ENCODE measurements around the gene CHRNA3.

Gene CHRNA3

GRCh38 chr15:78623786-78624497 lies 3.1 kb upstream of the CHRNA3 start:
- Histone ChIP-seq H3K4me1 (ENCODE audit: insufficient read depth, low read length) (peaks cover 10% of the 10 kb centered on the region), H3K9ac (ENCODE audit: low read length) (no peak overlapping the region), H3K36me3 (ENCODE audit: insufficient read depth, low read length) (no peaks in the 10 kb centered on the region), H3K27me3 (ENCODE audit: control insufficient read depth in 1 of 2, insufficient read depth in 2 of 2, low read length in 2 of 2) (peaks cover 3 to 17% of the 10 kb centered on the region in 2 donors), H3K27ac (ENCODE audit: low read depth, low read length) (no peak overlapping the region), H3K9me3 (ENCODE audit: low read length) (no peaks in the 10 kb centered on the region), H3K4me3 (ENCODE audit: low read depth in 1 of 2, low read length in 2 of 2) (no peak overlapping the region)

GRCh38 chr15:78621810-78622402 lies 1.1 kb upstream of the CHRNA3 start:
- Histone ChIP-seq H3K4me3 (ENCODE audit: low read depth in 1 of 2, low read length in 2 of 2) (no peak overlapping the region), H3K36me3 (ENCODE audit: insufficient read depth, low read length) (no peaks in the 10 kb centered on the region), H3K27ac (ENCODE audit: low read depth, low read length) (no peak overlapping the region), H3K27me3 (ENCODE audit: control insufficient read depth in 1 of 2, insufficient read depth in 2 of 2, low read length in 2 of 2) (peaks cover 4 to 18% of the 10 kb centered on the region in 2 donors), H3K4me1 (ENCODE audit: insufficient read depth, low read length) (peaks cover 20% of the 10 kb centered on the region), H3K9ac (ENCODE audit: low read length) (no peak overlapping the region), H3K9me3 (ENCODE audit: low read length) (no peaks in the 10 kb centered on the region)

DNA sequence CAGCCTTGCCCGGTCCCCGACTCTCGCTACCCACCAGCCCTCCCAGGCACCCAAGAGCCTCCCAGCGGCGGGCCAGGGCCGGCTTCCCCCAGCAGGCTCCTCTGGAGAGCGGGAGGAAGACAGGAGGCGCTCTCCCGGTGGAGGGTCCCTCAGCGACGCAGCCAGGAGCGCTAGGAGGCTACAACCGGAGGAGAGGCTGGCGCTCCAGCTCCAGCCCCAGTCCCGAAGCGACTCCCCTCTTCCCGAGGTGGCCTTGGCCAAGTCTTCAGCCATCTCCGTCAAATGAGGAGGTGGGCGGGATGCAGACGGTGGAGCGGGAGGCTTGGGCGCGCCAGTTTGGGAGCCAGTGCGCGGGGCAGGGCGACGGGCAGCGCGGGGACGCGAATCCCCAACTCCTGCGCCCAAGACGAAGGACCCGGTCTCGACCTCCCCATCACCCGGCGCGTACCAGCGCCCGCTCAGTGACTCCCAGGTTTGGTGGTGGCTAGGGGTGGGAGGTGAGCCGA lies 722 bp downstream of the CHRNA3 start:
- H3K27ac ChIP-seq (ENCODE audit: low read depth, low read length) = peak overlapping the region; percentile 46
- peaks cover 20% of the 10 kb centered on the region for H3K4me1 ChIP-seq (ENCODE audit: insufficient read depth, low read length)
- peaks cover 4 to 18% of the 10 kb centered on the region in 2 donors for H3K27me3 ChIP-seq (ENCODE audit: control insufficient read depth in 1 of 2, insufficient read depth in 2 of 2, low read length in 2 of 2)
- H3K9me3 ChIP-seq (ENCODE audit: low read length) = no peaks in the 10 kb centered on the region
- no peak overlapping the region for H3K9ac ChIP-seq (ENCODE audit: low read length)
- peak overlapping the region; percentile 32 to 62 for H3K4me3 ChIP-seq (ENCODE audit: low read depth in 1 of 2, low read length in 2 of 2)
- no peaks in the 10 kb centered on the region for H3K36me3 ChIP-seq (ENCODE audit: insufficient read depth, low read length)

DNA sequence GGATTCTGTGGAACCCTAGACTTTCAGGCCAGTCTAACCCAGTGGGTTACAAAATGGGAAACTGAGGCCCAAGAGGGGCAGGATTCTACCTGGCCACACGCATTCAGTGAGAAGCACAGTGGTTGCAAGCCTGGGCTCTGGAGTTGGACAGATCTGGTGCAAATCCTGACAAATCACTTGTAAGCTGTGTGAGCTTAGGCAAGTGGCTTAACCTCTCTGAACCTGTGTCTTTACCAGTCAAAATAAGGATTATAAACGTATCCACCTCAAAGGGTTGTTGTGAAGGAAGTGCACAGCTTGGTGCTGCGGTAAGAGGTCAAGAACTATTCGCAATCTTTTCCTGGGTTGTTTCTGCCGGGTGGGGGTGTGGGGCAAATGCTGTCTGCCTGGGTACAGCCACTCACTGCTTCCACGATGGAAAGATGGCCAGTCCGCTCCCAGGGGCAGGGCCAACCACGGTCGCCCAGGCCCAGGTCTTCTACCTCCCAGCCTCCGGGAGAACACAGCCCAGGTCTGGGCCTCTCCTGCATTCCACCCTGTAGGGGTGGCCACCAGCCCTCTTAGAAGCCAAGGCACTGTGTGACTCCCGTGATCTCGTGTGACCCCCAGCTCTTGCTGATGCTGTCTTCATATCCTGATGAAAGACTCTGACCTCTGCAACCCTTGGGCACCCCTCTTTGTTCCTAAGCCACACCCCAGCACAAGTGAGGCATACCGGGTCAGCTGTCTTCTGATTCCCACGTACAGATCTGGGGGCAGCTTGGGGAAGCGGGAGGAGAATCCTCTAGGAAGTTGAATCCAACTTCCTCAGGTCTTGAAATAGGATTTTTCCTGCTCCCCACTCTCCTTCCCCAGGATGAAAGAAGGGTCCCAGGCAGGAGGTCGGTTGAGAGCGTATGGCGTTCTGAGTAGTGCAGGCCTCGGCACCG lies 1.5 kb downstream of the CHRNA3 start:
- H3K36me3 ChIP-seq (ENCODE audit: insufficient read depth, low read length) = no peaks in the 10 kb centered on the region
- H3K27ac ChIP-seq (ENCODE audit: low read depth, low read length) = peak overlapping the region; percentile 76
- H3K4me1 ChIP-seq (ENCODE audit: insufficient read depth, low read length) = peaks cover 20% of the 10 kb centered on the region
- no peak overlapping the region for H3K9ac ChIP-seq (ENCODE audit: low read length)
- peak overlapping the region; percentile 28 to 32 for H3K4me3 ChIP-seq (ENCODE audit: low read depth in 1 of 2, low read length in 2 of 2)
- H3K27me3 ChIP-seq (ENCODE audit: control insufficient read depth in 1 of 2, insufficient read depth in 2 of 2, low read length in 2 of 2) = peaks cover 4 to 18% of the 10 kb centered on the region in 2 donors
- no peaks in the 10 kb centered on the region for H3K9me3 ChIP-seq (ENCODE audit: low read length)

DNA sequence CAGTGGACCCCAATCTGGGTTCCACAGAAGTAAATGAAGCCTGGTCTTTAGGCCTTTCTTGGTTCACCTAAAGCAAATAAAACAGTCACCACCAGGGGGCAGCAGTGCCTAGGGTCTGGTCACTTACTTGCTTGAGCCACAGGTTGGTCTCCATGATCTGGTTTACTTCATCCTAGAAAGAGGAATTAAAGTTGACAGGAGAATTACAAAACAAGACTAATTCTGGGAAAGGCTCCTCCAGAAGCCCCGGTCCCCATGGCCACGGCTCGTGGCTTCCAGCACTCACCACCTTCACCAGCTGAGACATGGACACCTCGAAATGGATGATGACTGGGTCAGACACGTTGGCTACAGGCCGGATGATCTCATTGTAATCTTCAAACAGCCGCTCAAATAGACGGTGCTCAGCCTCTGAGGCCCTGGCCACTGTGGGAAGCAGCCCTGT lies 2.3 kb downstream of the CHRNA3 start:
- H3K4me3 ChIP-seq (ENCODE audit: low read depth in 1 of 2, low read length in 2 of 2) = peak overlapping the region in 1 of 2 donors; percentile 28
- no peak overlapping the region for H3K9ac ChIP-seq (ENCODE audit: low read length)
- peak overlapping the region; percentile 76 for H3K27ac ChIP-seq (ENCODE audit: low read depth, low read length)
- no peaks in the 10 kb centered on the region for H3K9me3 ChIP-seq (ENCODE audit: low read length)
- peaks cover 4 to 18% of the 10 kb centered on the region in 2 donors for H3K27me3 ChIP-seq (ENCODE audit: control insufficient read depth in 1 of 2, insufficient read depth in 2 of 2, low read length in 2 of 2)
- H3K36me3 ChIP-seq (ENCODE audit: insufficient read depth, low read length) = no peaks in the 10 kb centered on the region
- peaks cover 20% of the 10 kb centered on the region for H3K4me1 ChIP-seq (ENCODE audit: insufficient read depth, low read length)

- no peak overlapping the region for H3K9ac ChIP-seq (ENCODE audit: low read length)
- no peak overlapping the region for H3K4me3 ChIP-seq (ENCODE audit: low read depth in 1 of 2, low read length in 2 of 2)
- H3K9me3 ChIP-seq (ENCODE audit: low read length) = no peaks in the 10 kb centered on the region
- H3K36me3 ChIP-seq (ENCODE audit: insufficient read depth, low read length) = no peaks in the 10 kb centered on the region
- H3K27ac ChIP-seq (ENCODE audit: low read depth, low read length) = no peak overlapping the region
- H3K4me1 ChIP-seq (ENCODE audit: insufficient read depth, low read length) = peaks cover 20% of the 10 kb centered on the region
- H3K27me3 ChIP-seq (ENCODE audit: control insufficient read depth in 1 of 2, insufficient read depth in 2 of 2, low read length in 2 of 2) = peaks cover 4 to 18% of the 10 kb centered on the region in 2 donors
These were observed 2.7 kb downstream of the CHRNA3 start for GRCh38 chr15:78618064-78618463.

DNA sequence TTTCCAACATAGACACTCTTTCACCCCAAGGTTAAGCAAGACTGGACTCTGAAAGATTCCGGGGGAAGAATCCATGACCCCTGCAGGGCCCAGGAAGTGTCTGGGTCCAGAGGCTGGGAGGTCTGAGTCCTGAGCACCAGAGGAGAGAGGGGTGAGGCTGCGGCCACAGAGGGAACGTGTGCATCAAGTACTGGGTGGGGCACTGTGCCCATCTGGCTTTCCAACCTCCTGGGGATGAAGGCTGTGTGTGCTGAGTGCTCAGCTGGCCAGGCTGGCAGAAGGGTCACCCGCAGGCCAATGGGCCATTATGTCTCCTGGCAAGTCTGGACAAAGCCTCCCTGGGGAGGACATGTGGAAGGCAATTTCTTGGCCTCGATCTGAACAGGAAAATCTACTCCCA lies 3.3 kb downstream of the CHRNA3 start:
- H3K9me3 ChIP-seq (ENCODE audit: low read length) = no peaks in the 10 kb centered on the region
- H3K4me1 ChIP-seq (ENCODE audit: insufficient read depth, low read length) = peaks cover 20% of the 10 kb centered on the region
- no peak overlapping the region for H3K4me3 ChIP-seq (ENCODE audit: low read depth in 1 of 2, low read length in 2 of 2)

GRCh38 chr15:78617076-78617475 lies 3.7 kb downstream of the CHRNA3 start:
- Histone ChIP-seq H3K4me1 (ENCODE audit: insufficient read depth, low read length) (peaks cover 20% of the 10 kb centered on the region), H3K27ac (ENCODE audit: low read depth, low read length) (no peak overlapping the region), H3K4me3 (ENCODE audit: low read depth in 1 of 2, low read length in 2 of 2) (no peak overlapping the region), H3K36me3 (ENCODE audit: insufficient read depth, low read length) (no peaks in the 10 kb centered on the region), H3K9ac (ENCODE audit: low read length) (no peak overlapping the region), H3K9me3 (ENCODE audit: low read length) (no peaks in the 10 kb centered on the region), H3K27me3 (ENCODE audit: control insufficient read depth in 1 of 2, insufficient read depth in 2 of 2, low read length in 2 of 2) (peaks cover 4 to 18% of the 10 kb centered on the region in 2 donors)

More for the DNA sequence above, 3.3 kb downstream of the CHRNA3 start:
- H3K36me3 ChIP-seq (ENCODE audit: insufficient read depth, low read length) = no peaks in the 10 kb centered on the region
- no peak overlapping the region for H3K27ac ChIP-seq (ENCODE audit: low read depth, low read length)
- H3K27me3 ChIP-seq (ENCODE audit: control insufficient read depth in 1 of 2, insufficient read depth in 2 of 2, low read length in 2 of 2) = peaks cover 4 to 18% of the 10 kb centered on the region in 2 donors
- H3K9ac ChIP-seq (ENCODE audit: low read length) = no peak overlapping the region

- Histone ChIP-seq H3K4me1 (ENCODE audit: insufficient read depth, low read length) (peaks cover 20% of the 10 kb centered on the region), H3K27me3 (ENCODE audit: control insufficient read depth in 1 of 2, insufficient read depth in 2 of 2, low read length in 2 of 2) (peaks cover 4 to 18% of the 10 kb centered on the region in 2 donors), H3K9ac (ENCODE audit: low read length) (no peak overlapping the region), H3K4me3 (ENCODE audit: low read depth in 1 of 2, low read length in 2 of 2) (no peak overlapping the region), H3K9me3 (ENCODE audit: low read length) (no peaks in the 10 kb centered on the region), H3K36me3 (ENCODE audit: insufficient read depth, low read length) (no peaks in the 10 kb centered on the region), H3K27ac (ENCODE audit: low read depth, low read length) (no peak overlapping the region)
These were observed 4.3 kb downstream of the CHRNA3 start for GRCh38 chr15:78616506-78616905.

GRCh38 chr15:78615151-78615589 lies 5.6 kb downstream of the CHRNA3 start:
- H3K27me3 ChIP-seq (ENCODE audit: control insufficient read depth in 1 of 2, insufficient read depth in 2 of 2, low read length in 2 of 2) = peaks cover 4 to 13% of the 10 kb centered on the region in 2 donors
- H3K27ac ChIP-seq (ENCODE audit: low read depth, low read length) = no peak overlapping the region
- H3K4me1 ChIP-seq (ENCODE audit: insufficient read depth, low read length) = peaks cover 20% of the 10 kb centered on the region
- H3K4me3 ChIP-seq (ENCODE audit: low read depth in 1 of 2, low read length in 2 of 2) = no peak overlapping the region
- H3K9ac ChIP-seq (ENCODE audit: low read length) = no peak overlapping the region
- H3K36me3 ChIP-seq (ENCODE audit: insufficient read depth, low read length) = no peaks in the 10 kb centered on the region
- H3K9me3 ChIP-seq (ENCODE audit: low read length) = no peaks in the 10 kb centered on the region

- H3K4me3 ChIP-seq (ENCODE audit: low read depth in 1 of 2, low read length in 2 of 2) = no peak overlapping the region
- no peaks in the 10 kb centered on the region for H3K36me3 ChIP-seq (ENCODE audit: insufficient read depth, low read length)
- peaks cover 11% of the 10 kb centered on the region for H3K4me1 ChIP-seq (ENCODE audit: insufficient read depth, low read length)
- no peak overlapping the region for H3K27ac ChIP-seq (ENCODE audit: low read depth, low read length)
- no peaks in the 10 kb centered on the region for H3K9me3 ChIP-seq (ENCODE audit: low read length)
- peaks cover 2% of the 10 kb centered on the region in 2 donors for H3K27me3 ChIP-seq (ENCODE audit: control insufficient read depth in 1 of 2, insufficient read depth in 2 of 2, low read length in 2 of 2)
- H3K9ac ChIP-seq (ENCODE audit: low read length) = no peak overlapping the region
These were observed 6.8 kb downstream of the CHRNA3 start for GRCh38 chr15:78614021-78614420.
